Peyer's patch (tissue), 4 donors: ENCODE data around the gene PRPF31. TPM values are rescaled to one million over a fixed set of nuclear protein-coding genes. Genes with fewer than 3 reads are reported as not detected.
A peak's percentile ranks its signal among the peaks of the same experiment; 100 is the strongest.

ENCODE experiments used
- DNase-seq, 3 donors: peaks; one replicate each; pipeline ENCODE4 v3.0.0-alpha.2; 2017 to 2019
- H3K27ac ChIP-seq, 4 donors: fragments of 200-600 bp; sonication (generic); one replicate each; pipeline ENCODE4 v1.5.1; 2016 to 2019
- H3K27me3 ChIP-seq, 2 donors: fragments of 200-600 bp; sonication (generic); one replicate each; pipeline ENCODE4 v1.5.1; 2019
- H3K36me3 ChIP-seq, 3 donors: fragments of 200-600 bp; sonication (generic); one replicate each; pipeline ENCODE4 v1.5.1; 2016 to 2019
- H3K4me1 ChIP-seq, 4 donors: fragments of 200-600 bp; sonication (generic); one replicate each; pipeline ENCODE4 v1.5.1; 2016 to 2019
- H3K4me3 ChIP-seq, 4 donors: fragments of 200-600 bp; sonication (generic); 1 replicate in 3 of 4; 2 replicates in 1 of 4; pipeline ENCODE4 v1.5.1; 2016 to 2019; ENCODE audit warnings: mild to moderate bottlenecking in 1 of 4
- H3K9me3 ChIP-seq, 4 donors: fragments of 200-600 bp; sonication (generic); one replicate each; pipeline ENCODE4 v1.5.1; 2016 to 2019; ENCODE audit warnings: mild to moderate bottlenecking in 1 of 4
- POLR2A ChIP-seq, 2 donors: fragments of 450-650 bp; IDR thresholded peaks; one replicate each; pipeline ENCODE4 v1.5.1; 2017; ENCODE audit warnings: antibody characterized with exemption in 2 of 2, mild to moderate bottlenecking in 2 of 2, moderate library complexity in 2 of 2
- total RNA-seq, 4 donors: library from RNA; depleted of rRNA; stranded (reverse); fragments of >200 nt; gene quantifications; one replicate each; pipeline ENCODE4 v1.1.0, GENCODE V29; 2016
- TF ChIP-seq, protein P1 (sequence below), 6 experiments: fragments of 450-650 bp in 4 of 6; fragments of 200-600 bp in 2 of 6; sonication (generic) in 1 of 6; IDR thresholded peaks; one replicate each; pipeline ENCODE4 v1.5.1; 2017 to 2019; ENCODE audit warnings: antibody characterized with exemption in 6 of 6, mild to moderate bottlenecking in 3 of 6, moderate library complexity in 1 of 6

PRPF31 gene
- total RNA-seq, 4 donors from 2014 or later = 23.3 to 75.1 (median 41.4) TPM

DNA sequence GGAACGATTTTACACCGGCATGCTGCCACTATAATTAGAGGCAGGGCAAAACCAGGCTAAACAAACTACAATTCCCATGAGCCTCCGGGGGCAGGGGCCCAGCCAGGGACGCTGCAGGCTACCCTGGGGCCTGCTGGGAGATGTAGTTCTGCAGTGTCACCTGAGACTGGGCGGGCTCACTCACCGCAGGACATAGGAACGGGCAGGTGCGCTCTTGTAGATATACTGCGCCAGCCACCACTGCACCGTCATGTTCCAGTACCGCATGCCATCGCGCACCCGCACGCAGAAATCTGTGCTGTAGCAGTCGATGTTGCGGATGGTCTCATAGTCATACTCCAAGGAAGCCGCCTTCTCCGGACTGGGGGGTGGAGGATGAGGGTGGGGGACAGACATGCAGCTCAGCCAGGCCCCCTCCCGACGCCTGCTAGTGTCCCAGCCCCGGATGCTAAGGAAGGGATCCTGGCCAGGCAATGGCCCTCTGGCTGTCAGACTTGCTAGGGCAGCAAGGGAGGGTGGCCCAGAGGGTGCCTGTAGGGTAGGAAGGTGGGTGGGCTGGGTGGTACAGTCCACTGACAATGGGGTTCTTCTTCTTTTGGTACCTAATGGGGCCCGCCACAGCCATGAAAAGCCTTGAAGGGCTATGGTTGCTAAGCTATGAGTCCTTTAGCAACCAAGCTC, 63.2 kb downstream of the PRPF31 start:
- Histone ChIP-seq H3K27me3 (no peaks in the 10 kb centered on the region), H3K9me3 (no peaks in the 10 kb centered on the region), H3K36me3 (peaks cover 0 to 58% (median 0%) of the 10 kb centered on the region in 3 donors), H3K27ac (no peak overlapping the region), H3K4me3 (no peak overlapping the region), H3K4me1 (no peaks in the 10 kb centered on the region)
- no peak for TF ChIP-seq POLR2A (IDR thresholded peaks at IDR 0.05)
- TF ChIP-seq, protein P1, sequence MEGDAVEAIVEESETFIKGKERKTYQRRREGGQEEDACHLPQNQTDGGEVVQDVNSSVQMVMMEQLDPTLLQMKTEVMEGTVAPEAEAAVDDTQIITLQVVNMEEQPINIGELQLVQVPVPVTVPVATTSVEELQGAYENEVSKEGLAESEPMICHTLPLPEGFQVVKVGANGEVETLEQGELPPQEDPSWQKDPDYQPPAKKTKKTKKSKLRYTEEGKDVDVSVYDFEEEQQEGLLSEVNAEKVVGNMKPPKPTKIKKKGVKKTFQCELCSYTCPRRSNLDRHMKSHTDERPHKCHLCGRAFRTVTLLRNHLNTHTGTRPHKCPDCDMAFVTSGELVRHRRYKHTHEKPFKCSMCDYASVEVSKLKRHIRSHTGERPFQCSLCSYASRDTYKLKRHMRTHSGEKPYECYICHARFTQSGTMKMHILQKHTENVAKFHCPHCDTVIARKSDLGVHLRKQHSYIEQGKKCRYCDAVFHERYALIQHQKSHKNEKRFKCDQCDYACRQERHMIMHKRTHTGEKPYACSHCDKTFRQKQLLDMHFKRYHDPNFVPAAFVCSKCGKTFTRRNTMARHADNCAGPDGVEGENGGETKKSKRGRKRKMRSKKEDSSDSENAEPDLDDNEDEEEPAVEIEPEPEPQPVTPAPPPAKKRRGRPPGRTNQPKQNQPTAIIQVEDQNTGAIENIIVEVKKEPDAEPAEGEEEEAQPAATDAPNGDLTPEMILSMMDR (IDR thresholded peaks at IDR 0.05) = no peak
- no peak for DNase-seq

- H3K9me3 ChIP-seq = no peaks in the 10 kb centered on the region
- peaks cover 0 to 60% (median 0%) of the 10 kb centered on the region in 3 donors for H3K36me3 ChIP-seq
- no peaks in the 10 kb centered on the region for H3K4me1 ChIP-seq
- no peaks in the 10 kb centered on the region for H3K27me3 ChIP-seq
- H3K27ac ChIP-seq = no peak overlapping the region
- no peak for DNase-seq
- H3K4me3 ChIP-seq = no peak overlapping the region
- no peak for TF ChIP-seq POLR2A (IDR thresholded peaks at IDR 0.05)
- TF ChIP-seq, protein P1 (IDR thresholded peaks at IDR 0.05) = no peak
These were observed 63.8 kb downstream of the PRPF31 start for GRCh38 chr19:54179262-54179852.

DNA sequence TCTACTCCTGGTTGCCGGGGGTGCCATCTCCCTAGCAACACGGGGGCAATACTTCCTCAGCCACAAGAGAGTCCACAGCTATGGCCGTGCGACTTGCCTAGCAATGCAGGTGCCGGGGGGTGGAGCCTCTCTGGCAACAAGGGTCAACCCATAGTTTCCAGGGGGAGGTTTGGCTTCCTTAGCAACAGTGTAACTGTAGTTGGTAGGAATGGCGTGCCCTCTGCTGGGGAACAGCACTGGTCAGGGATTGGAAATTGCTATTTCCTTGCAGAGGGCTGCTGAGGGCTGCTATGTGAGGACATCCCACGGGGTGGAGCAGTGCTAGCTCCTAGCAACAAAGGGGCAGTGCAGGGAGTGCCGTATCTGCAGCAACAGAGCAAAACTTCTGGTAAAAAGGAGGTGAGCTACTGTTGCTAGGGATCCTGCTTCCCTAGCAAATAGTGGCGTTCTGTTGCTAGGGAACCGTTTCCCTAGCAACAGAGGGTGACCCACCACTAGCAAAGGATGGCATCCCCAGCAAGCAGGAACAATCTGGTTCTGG, 64.4 kb downstream of the PRPF31 start:
- Histone ChIP-seq H3K4me3 (no peak overlapping the region), H3K27me3 (no peaks in the 10 kb centered on the region), H3K27ac (no peak overlapping the region), H3K4me1 (no peaks in the 10 kb centered on the region), H3K36me3 (peaks cover 0 to 60% (median 0%) of the 10 kb centered on the region in 3 donors), H3K9me3 (no peaks in the 10 kb centered on the region)
- DNase-seq = peak in 2 of 3 donors; percentile 70 to 72
- TF ChIP-seq, protein P1 (IDR thresholded peaks at IDR 0.05) = peak in 4 of 6 experiments; percentile 18 to 67 (median 62)
- TF ChIP-seq POLR2A (IDR thresholded peaks at IDR 0.05) = no peak

- Histone ChIP-seq H3K9me3 (no peaks in the 10 kb centered on the region), H3K36me3 (peaks cover 0 to 60% (median 0%) of the 10 kb centered on the region in 3 donors), H3K4me3 (no peak overlapping the region), H3K4me1 (no peaks in the 10 kb centered on the region), H3K27ac (no peak overlapping the region), H3K27me3 (no peaks in the 10 kb centered on the region)
- TF ChIP-seq, protein P1 (IDR thresholded peaks at IDR 0.05) = no peak
- TF ChIP-seq POLR2A (IDR thresholded peaks at IDR 0.05) = no peak
- no peak for DNase-seq
These were observed 65.1 kb downstream of the PRPF31 start for GRCh38 chr19:54180691-54181091.

Other genes starting within 250 kb of the PRPF31 start
- 10 to 100 TPM; 11.4 to 52.8 (median 32.5) TPM for gene MYADM, start 247.9 kb upstream of the PRPF31 start, total RNA-seq
- gene PRKCG, start 233.6 kb upstream of the PRPF31 start, total RNA-seq = 1 to 10 TPM in 1 of 4 donors, under 1 TPM in 1, not detected in 2; 0.47 to 2.5 TPM
- not detected for gene CACNG7, start 206.5 kb upstream of the PRPF31 start, total RNA-seq
- not detected for gene CACNG8, start 152.8 kb upstream of the PRPF31 start, total RNA-seq
- not detected for gene CACNG6, start 124.1 kb upstream of the PRPF31 start, total RNA-seq
- not detected for gene VSTM1, start 51.9 kb upstream of the PRPF31 start, total RNA-seq
- gene TARM1, start 34.4 kb upstream of the PRPF31 start, total RNA-seq = not detected
- 1 to 10 TPM in 1 of 4 donors, under 1 TPM in 1, not detected in 2; 0.70 to 1.7 TPM for gene OSCAR, start 15.0 kb upstream of the PRPF31 start, total RNA-seq
- 100 to 1,000 TPM in 1 of 4 donors, 10 to 100 TPM in 3; 40.6 to 156 (median 45.7) TPM for gene NDUFA3, start 12.9 kb upstream of the PRPF31 start, total RNA-seq
- gene TFPT, start 97 bp upstream of the PRPF31 start, total RNA-seq = 10 to 100 TPM in 2 of 4 donors, 1 to 10 TPM in 2; 9.3 to 15.7 (median 10.6) TPM
- gene CNOT3, start 22.0 kb downstream of the PRPF31 start, total RNA-seq = 10 to 100 TPM; 26.1 to 99.9 (median 38.9) TPM
- gene LENG1, start 44.0 kb downstream of the PRPF31 start, total RNA-seq = 10 to 100 TPM in 2 of 4 donors, 1 to 10 TPM in 2; 2.9 to 28.9 (median 6.8) TPM
- gene TMC4, start 57.4 kb downstream of the PRPF31 start, total RNA-seq = 100 to 1,000 TPM in 3 of 4 donors, 10 to 100 TPM in 1; 38.0 to 281 (median 232) TPM
- 100 to 1,000 TPM in 3 of 4 donors, 10 to 100 TPM in 1; 85.8 to 370 (median 245) TPM for gene MBOAT7, start 73.8 kb downstream of the PRPF31 start, total RNA-seq
- 10 to 100 TPM; 29.7 to 50.4 (median 42.2) TPM for gene TSEN34, start 75.6 kb downstream of the PRPF31 start, total RNA-seq
- gene RPS9, start 85.1 kb downstream of the PRPF31 start, total RNA-seq = 1,000 to 10,000 TPM in 2 of 4 donors, 100 to 1,000 TPM in 2; 712 to 1,604 (median 941) TPM
- gene LILRB3, start 107.3 kb downstream of the PRPF31 start, total RNA-seq = 10 to 100 TPM in 1 of 4 donors, 1 to 10 TPM in 2, not detected in 1; 3.1 to 16.5 (median 5.6) TPM
- 1 to 10 TPM in 2 of 4 donors, not detected in 2; 1.1 to 1.5 TPM for gene LILRA6, start 127.0 kb downstream of the PRPF31 start, total RNA-seq
- 10 to 100 TPM in 2 of 4 donors, 1 to 10 TPM in 2; 6.1 to 17.6 (median 9.7) TPM for gene LILRB5, start 141.5 kb downstream of the PRPF31 start, total RNA-seq
- gene LILRB2, start 165.4 kb downstream of the PRPF31 start, total RNA-seq = 10 to 100 TPM in 1 of 4 donors, 1 to 10 TPM in 1, under 1 TPM in 2; 0.53 to 11.6 (median 1.6) TPM
- gene LILRA5, start 197.4 kb downstream of the PRPF31 start, total RNA-seq = 1 to 10 TPM in 2 of 4 donors, not detected in 2; 1.9 to 4.1 TPM
- gene LILRA4, start 223.4 kb downstream of the PRPF31 start, total RNA-seq = not detected
- gene LAIR1, start 249.2 kb downstream of the PRPF31 start, total RNA-seq = 10 to 100 TPM in 2 of 4 donors, 1 to 10 TPM in 2; 2.6 to 51.2 (median 10.0) TPM